ENCODE results near the gene RGS5.

- TF ChIP-seq, protein P1, sequence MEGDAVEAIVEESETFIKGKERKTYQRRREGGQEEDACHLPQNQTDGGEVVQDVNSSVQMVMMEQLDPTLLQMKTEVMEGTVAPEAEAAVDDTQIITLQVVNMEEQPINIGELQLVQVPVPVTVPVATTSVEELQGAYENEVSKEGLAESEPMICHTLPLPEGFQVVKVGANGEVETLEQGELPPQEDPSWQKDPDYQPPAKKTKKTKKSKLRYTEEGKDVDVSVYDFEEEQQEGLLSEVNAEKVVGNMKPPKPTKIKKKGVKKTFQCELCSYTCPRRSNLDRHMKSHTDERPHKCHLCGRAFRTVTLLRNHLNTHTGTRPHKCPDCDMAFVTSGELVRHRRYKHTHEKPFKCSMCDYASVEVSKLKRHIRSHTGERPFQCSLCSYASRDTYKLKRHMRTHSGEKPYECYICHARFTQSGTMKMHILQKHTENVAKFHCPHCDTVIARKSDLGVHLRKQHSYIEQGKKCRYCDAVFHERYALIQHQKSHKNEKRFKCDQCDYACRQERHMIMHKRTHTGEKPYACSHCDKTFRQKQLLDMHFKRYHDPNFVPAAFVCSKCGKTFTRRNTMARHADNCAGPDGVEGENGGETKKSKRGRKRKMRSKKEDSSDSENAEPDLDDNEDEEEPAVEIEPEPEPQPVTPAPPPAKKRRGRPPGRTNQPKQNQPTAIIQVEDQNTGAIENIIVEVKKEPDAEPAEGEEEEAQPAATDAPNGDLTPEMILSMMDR (conservative IDR thresholded peaks at IDR 0.05; ENCODE audit: low read depth in 2 of 2): no peak
- no peak for TF ChIP-seq EZH2 (IDR thresholded peaks at IDR 0.05; ENCODE audit: low read depth, unreplicated experiment)
- TF ChIP-seq, protein P2, sequence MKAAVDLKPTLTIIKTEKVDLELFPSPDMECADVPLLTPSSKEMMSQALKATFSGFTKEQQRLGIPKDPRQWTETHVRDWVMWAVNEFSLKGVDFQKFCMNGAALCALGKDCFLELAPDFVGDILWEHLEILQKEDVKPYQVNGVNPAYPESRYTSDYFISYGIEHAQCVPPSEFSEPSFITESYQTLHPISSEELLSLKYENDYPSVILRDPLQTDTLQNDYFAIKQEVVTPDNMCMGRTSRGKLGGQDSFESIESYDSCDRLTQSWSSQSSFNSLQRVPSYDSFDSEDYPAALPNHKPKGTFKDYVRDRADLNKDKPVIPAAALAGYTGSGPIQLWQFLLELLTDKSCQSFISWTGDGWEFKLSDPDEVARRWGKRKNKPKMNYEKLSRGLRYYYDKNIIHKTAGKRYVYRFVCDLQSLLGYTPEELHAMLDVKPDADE (IDR thresholded peaks at IDR 0.05): no peak
These were observed 6.8 kb downstream of the RGS5 start for GRCh38 chr1:163195728-163196448.
